ENCODE measurements around the gene SLC16A4.

The SLC16A4 gene

GRCh38 chr1:110321846-110322245, 69.0 kb downstream of the SLC16A4 start:
- peaks cover 18% of the 10 kb centered on the region for H3K27me3 Mint-ChIP-seq (ENCODE audit: low read depth)
- no peak overlapping the region for H3K27ac Mint-ChIP-seq
- no peak for TF ChIP-seq CTCF (IDR thresholded peaks at IDR 0.05; ENCODE audit: unreplicated experiment in 3 of 3)
- H3K36me3 Mint-ChIP-seq (ENCODE audit: low read depth) = no peaks in the 10 kb centered on the region
- no peaks in the 10 kb centered on the region for H3K4me1 Mint-ChIP-seq
- no peak overlapping the region for H3K4me3 Mint-ChIP-seq
- H3K9me3 Mint-ChIP-seq = peaks cover 2% of the 10 kb centered on the region

- H3K27ac Mint-ChIP-seq = no peak overlapping the region
- H3K4me1 Mint-ChIP-seq = no peaks in the 10 kb centered on the region
- TF ChIP-seq CTCF (IDR thresholded peaks at IDR 0.05; ENCODE audit: unreplicated experiment in 3 of 3) = no peak
- no peak overlapping the region for H3K4me3 Mint-ChIP-seq
- no peaks in the 10 kb centered on the region for H3K36me3 Mint-ChIP-seq (ENCODE audit: low read depth)
- H3K9me3 Mint-ChIP-seq = peaks cover 2% of the 10 kb centered on the region
- H3K27me3 Mint-ChIP-seq (ENCODE audit: low read depth) = peaks cover 18% of the 10 kb centered on the region
Measured at GRCh38 chr1:110321045-110321444, 69.8 kb downstream of the SLC16A4 start.

GRCh38 chr1:110320168-110320518, 70.7 kb downstream of the SLC16A4 start:
- peaks cover 2% of the 10 kb centered on the region for H3K9me3 Mint-ChIP-seq

GRCh38 chr1:110319332-110320167, 71.3 kb downstream of the SLC16A4 start:
- no peak overlapping the region for H3K27ac Mint-ChIP-seq
- H3K9me3 Mint-ChIP-seq = peaks cover 2% of the 10 kb centered on the region
- peaks cover 18% of the 10 kb centered on the region for H3K27me3 Mint-ChIP-seq (ENCODE audit: low read depth)
- no peak for TF ChIP-seq CTCF (IDR thresholded peaks at IDR 0.05; ENCODE audit: unreplicated experiment in 3 of 3)
- H3K4me1 Mint-ChIP-seq = no peaks in the 10 kb centered on the region
- no peaks in the 10 kb centered on the region for H3K36me3 Mint-ChIP-seq (ENCODE audit: low read depth)
- no peak overlapping the region for H3K4me3 Mint-ChIP-seq

More at GRCh38 chr1:110320168-110320518, 70.7 kb downstream of the SLC16A4 start:
- Mint-ChIP-seq H3K27ac (no peak overlapping the region), H3K36me3 (ENCODE audit: low read depth) (no peaks in the 10 kb centered on the region), H3K27me3 (ENCODE audit: low read depth) (peaks cover 18% of the 10 kb centered on the region), H3K4me3 (no peak overlapping the region), H3K4me1 (no peaks in the 10 kb centered on the region)
- no peak for TF ChIP-seq CTCF (IDR thresholded peaks at IDR 0.05; ENCODE audit: unreplicated experiment in 3 of 3)

- H3K4me1 Mint-ChIP-seq = peaks cover 3% of the 10 kb centered on the region
- no peak overlapping the region for H3K27ac Mint-ChIP-seq
- H3K9me3 Mint-ChIP-seq = peaks cover 2% of the 10 kb centered on the region
- peaks cover 20% of the 10 kb centered on the region for H3K27me3 Mint-ChIP-seq (ENCODE audit: low read depth)
- no peaks in the 10 kb centered on the region for H3K36me3 Mint-ChIP-seq (ENCODE audit: low read depth)
- H3K4me3 Mint-ChIP-seq = no peak overlapping the region
- TF ChIP-seq CTCF (IDR thresholded peaks at IDR 0.05; ENCODE audit: unreplicated experiment in 3 of 3) = no peak
Measured at GRCh38 chr1:110318046-110318445, 72.8 kb downstream of the SLC16A4 start.

GRCh38 chr1:110316735-110317134, 74.1 kb downstream of the SLC16A4 start:
- TF ChIP-seq CTCF (IDR thresholded peaks at IDR 0.05; ENCODE audit: unreplicated experiment in 3 of 3) = no peak
- no peak overlapping the region for H3K4me3 Mint-ChIP-seq
- peaks cover 7% of the 10 kb centered on the region for H3K4me1 Mint-ChIP-seq
- no peaks in the 10 kb centered on the region for H3K36me3 Mint-ChIP-seq (ENCODE audit: low read depth)
- peaks cover 2% of the 10 kb centered on the region for H3K9me3 Mint-ChIP-seq
- H3K27me3 Mint-ChIP-seq (ENCODE audit: low read depth) = peaks cover 28% of the 10 kb centered on the region
- H3K27ac Mint-ChIP-seq = no peak overlapping the region

Data from nephron (organoid).